OCI-LY7 (cell line): ENCODE measurements around the gene DLGAP4.

Source experiments
- EZH2phosphoT487 ChIP-seq: fragments of 200-600 bp; sonication (generic); IDR thresholded peaks from 2 replicates; pipeline ENCODE4 v1.6.1; 2018; ENCODE audit warnings: low read depth, borderline replicate concordance, mild to moderate bottlenecking, mixed run types, antibody characterized with exemption, low read length, moderate library complexity, mixed read lengths
- TF ChIP-seq, protein P1 (sequence below): fragments of 200-600 bp; sonication (generic); conservative IDR thresholded peaks from 2 replicates; pipeline ENCODE4 v1.5.1; 2014; ENCODE audit warnings: mild to moderate bottlenecking, antibody characterized with exemption, low read length, moderate library complexity, mixed read lengths

DNA sequence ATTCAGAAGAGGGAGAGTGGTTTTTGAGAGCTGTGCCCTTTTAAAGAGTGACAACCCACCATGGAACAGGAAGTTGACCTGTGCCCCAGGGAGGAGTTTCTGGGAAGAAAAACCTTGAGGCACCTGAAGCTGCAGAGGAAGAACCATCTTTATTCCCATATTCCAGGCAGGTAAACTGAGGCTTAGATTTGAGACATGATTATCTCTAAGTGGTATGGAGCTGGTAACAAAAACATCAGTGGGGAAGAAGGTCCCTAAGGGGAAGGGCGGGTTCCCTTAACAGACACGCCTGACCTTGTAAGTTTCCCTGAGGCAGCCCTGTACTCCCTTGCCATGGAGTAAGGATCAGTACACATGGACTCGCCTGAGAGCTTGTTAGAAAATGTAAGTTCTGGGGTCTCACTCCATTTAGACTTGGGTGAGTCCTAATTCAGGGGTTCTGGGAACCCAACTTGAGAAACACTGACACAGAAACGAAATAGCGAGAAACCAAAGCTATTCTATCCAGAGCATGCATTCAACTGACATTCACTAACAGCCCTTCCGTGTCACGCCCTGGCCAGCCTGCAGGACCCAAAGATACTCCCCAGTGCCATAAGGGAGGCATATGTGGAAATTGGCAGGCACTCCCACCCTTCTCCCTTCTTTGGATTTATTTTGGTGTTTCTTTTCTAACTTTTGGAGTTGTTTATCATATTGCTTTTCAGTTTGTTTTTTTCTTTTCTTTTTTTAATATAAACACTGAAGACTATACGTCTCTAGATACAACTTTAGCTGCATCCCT lies 90.9 kb downstream of the DLGAP4 start:
- TF ChIP-seq, protein P1, sequence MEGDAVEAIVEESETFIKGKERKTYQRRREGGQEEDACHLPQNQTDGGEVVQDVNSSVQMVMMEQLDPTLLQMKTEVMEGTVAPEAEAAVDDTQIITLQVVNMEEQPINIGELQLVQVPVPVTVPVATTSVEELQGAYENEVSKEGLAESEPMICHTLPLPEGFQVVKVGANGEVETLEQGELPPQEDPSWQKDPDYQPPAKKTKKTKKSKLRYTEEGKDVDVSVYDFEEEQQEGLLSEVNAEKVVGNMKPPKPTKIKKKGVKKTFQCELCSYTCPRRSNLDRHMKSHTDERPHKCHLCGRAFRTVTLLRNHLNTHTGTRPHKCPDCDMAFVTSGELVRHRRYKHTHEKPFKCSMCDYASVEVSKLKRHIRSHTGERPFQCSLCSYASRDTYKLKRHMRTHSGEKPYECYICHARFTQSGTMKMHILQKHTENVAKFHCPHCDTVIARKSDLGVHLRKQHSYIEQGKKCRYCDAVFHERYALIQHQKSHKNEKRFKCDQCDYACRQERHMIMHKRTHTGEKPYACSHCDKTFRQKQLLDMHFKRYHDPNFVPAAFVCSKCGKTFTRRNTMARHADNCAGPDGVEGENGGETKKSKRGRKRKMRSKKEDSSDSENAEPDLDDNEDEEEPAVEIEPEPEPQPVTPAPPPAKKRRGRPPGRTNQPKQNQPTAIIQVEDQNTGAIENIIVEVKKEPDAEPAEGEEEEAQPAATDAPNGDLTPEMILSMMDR: no peak
- TF ChIP-seq EZH2phosphoT487: no peak
